ENCODE results near the gene CNTN4.

CNTN4 gene

DNA sequence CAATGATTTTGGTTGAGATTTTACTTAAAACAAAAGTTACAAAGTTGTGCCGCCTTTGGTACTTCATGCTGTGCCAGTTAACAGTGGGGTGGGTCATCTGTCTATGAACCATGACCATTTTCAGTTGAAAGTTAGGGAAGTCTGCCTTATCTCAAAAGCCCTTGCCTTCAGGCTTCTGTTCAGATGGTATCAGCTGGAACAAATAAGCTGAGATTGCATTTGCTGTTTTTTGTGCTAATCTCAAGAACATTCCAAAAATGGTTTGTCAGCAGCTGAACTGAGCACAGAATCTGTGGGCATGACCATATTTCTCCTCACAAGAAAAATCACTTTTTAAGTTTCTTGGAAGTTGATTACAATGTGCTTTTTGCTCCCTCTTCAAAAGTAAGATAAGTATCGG, 869.2 kb downstream of the CNTN4 start:
- DNase-seq, result no peak
- no peaks in the 10 kb centered on the region for H3K27me3 ChIP-seq (ENCODE audit: insufficient read depth, low read depth, severe bottlenecking)
- no peaks in the 10 kb centered on the region for H3K36me3 ChIP-seq
- TF ChIP-seq, protein P1, sequence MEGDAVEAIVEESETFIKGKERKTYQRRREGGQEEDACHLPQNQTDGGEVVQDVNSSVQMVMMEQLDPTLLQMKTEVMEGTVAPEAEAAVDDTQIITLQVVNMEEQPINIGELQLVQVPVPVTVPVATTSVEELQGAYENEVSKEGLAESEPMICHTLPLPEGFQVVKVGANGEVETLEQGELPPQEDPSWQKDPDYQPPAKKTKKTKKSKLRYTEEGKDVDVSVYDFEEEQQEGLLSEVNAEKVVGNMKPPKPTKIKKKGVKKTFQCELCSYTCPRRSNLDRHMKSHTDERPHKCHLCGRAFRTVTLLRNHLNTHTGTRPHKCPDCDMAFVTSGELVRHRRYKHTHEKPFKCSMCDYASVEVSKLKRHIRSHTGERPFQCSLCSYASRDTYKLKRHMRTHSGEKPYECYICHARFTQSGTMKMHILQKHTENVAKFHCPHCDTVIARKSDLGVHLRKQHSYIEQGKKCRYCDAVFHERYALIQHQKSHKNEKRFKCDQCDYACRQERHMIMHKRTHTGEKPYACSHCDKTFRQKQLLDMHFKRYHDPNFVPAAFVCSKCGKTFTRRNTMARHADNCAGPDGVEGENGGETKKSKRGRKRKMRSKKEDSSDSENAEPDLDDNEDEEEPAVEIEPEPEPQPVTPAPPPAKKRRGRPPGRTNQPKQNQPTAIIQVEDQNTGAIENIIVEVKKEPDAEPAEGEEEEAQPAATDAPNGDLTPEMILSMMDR (IDR thresholded peaks at IDR 0.05; ENCODE audit: low read depth, low read length), result no peak
- no peak overlapping the region for H3K4me3 ChIP-seq (ENCODE audit: low read depth, low read length)
- H3K9me3 ChIP-seq (ENCODE audit: severe bottlenecking), result no peaks in the 10 kb centered on the region
- H3K27ac ChIP-seq, result no peak overlapping the region

GRCh38 chr3:2968475-2968874, 869.8 kb downstream of the CNTN4 start:
- H3K4me3 ChIP-seq (ENCODE audit: low read depth, low read length), result no peak overlapping the region
- H3K27me3 ChIP-seq (ENCODE audit: insufficient read depth, low read depth, severe bottlenecking), result no peaks in the 10 kb centered on the region
- DNase-seq, result no peak
- TF ChIP-seq, protein P1 (IDR thresholded peaks at IDR 0.05; ENCODE audit: low read depth, low read length), result no peak
- H3K36me3 ChIP-seq, result no peaks in the 10 kb centered on the region
- no peaks in the 10 kb centered on the region for H3K9me3 ChIP-seq (ENCODE audit: severe bottlenecking)
- no peak overlapping the region for H3K27ac ChIP-seq

- DNase-seq, result no peak
- H3K36me3 ChIP-seq, result no peaks in the 10 kb centered on the region
- no peaks in the 10 kb centered on the region for H3K9me3 ChIP-seq (ENCODE audit: severe bottlenecking)
- no peak overlapping the region for H3K27ac ChIP-seq
- no peaks in the 10 kb centered on the region for H3K27me3 ChIP-seq (ENCODE audit: insufficient read depth, low read depth, severe bottlenecking)
- TF ChIP-seq, protein P1 (IDR thresholded peaks at IDR 0.05; ENCODE audit: low read depth, low read length), result no peak
- no peak overlapping the region for H3K4me3 ChIP-seq (ENCODE audit: low read depth, low read length)
Measured at GRCh38 chr3:2976212-2976611, 877.5 kb downstream of the CNTN4 start.

- H3K27me3 ChIP-seq (ENCODE audit: insufficient read depth, low read depth, severe bottlenecking), result no peaks in the 10 kb centered on the region
- no peaks in the 10 kb centered on the region for H3K9me3 ChIP-seq (ENCODE audit: severe bottlenecking)
- no peak overlapping the region for H3K27ac ChIP-seq
- no peaks in the 10 kb centered on the region for H3K36me3 ChIP-seq
- H3K4me3 ChIP-seq (ENCODE audit: low read depth, low read length), result no peak overlapping the region
- DNase-seq, result no peak
- TF ChIP-seq, protein P1 (IDR thresholded peaks at IDR 0.05; ENCODE audit: low read depth, low read length), result no peak
Measured at GRCh38 chr3:2976796-2977195, 878.1 kb downstream of the CNTN4 start.

DNA sequence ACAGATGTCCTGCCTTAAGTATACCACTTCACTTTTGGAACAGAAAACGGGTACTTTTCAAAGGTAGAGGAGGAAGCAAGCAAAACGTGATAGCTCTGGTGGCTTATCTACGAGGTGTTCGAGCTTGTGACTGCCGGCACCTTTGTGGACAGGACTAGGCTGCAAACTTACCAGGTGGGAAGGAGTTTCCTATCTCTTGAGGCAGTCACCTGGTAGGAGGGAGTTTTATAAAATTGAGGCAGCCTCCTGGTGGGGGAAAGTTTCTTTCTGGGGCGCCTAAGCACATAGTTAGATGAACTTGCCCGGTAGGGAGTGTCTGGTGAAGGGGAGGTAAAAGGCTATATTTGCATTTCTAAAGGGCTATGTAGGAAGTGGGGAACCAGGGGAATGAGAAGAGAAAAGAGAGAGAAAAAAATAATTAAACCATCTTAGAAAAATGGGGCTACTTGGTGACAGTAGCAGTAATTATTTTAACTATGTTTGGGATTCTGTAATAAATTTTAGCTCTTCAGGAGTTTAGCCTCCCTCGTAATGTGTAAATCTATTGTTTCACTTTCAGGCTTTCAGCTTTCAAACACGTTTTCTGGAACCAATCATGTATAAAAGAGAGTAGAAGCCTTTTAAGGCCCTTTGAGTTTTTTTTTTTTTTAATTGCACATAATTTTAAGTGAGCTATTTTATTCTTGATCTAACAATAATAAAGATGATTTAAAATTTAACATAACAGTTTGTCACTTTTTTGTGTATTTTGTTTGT, 880.5 kb downstream of the CNTN4 start:
- no peaks in the 10 kb centered on the region for H3K27me3 ChIP-seq (ENCODE audit: insufficient read depth, low read depth, severe bottlenecking)
- H3K4me3 ChIP-seq (ENCODE audit: low read depth, low read length), result no peak overlapping the region
- no peaks in the 10 kb centered on the region for H3K9me3 ChIP-seq (ENCODE audit: severe bottlenecking)
- TF ChIP-seq, protein P1 (IDR thresholded peaks at IDR 0.05; ENCODE audit: low read depth, low read length), result no peak
- no peak for DNase-seq
- H3K36me3 ChIP-seq, result no peaks in the 10 kb centered on the region
- no peak overlapping the region for H3K27ac ChIP-seq
